GM10847 (cell line): ENCODE data around the gene S100PBP.

Source experiments
- POLR2A ChIP-seq: IDR thresholded peaks from 2 replicates; pipeline ENCODE4 v1.6.1; 2011; ENCODE audit not compliant: insufficient read length; ENCODE audit errors: extremely low read depth

S100PBP gene

DNA sequence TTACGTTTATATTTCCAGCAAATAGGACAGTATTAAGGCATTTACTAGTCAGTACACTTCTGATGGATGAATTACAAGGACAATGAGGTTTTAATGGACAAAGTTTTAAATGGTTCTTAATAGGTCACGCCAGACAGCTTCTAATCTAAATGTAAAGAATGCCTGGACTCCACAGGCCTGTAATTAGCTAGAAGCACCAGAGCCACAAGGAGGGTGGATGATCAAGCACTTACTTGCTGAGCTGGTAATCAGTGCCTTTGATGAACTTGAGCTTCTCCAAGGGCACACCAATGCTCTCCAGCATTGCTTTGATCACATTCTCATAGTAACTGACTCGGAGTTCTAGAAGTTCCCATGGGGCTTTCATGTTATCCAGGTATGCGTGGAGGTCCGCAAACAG, 7.1 kb upstream of the S100PBP start:
- TF ChIP-seq POLR2A: no peak

DNA sequence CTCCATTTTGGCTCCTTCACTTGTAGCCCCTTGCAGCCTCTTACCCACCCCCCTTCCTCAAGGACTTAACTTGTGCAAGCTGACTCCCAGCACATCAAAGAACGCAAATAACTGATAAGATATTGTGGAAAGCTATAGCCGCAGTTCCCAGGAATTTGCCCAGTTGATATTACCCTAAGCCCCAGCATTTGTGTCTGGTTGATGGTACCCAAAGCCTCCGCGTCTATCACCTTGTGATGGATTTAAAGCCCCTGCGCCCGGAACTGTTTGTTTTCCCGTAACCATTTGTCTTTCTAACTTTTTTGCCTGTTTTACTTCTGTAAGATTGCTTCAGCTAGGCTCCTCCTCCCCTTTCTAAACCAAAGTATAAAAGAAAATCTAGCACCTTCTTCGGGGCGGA, 6.2 kb upstream of the S100PBP start:
- no peak for TF ChIP-seq POLR2A

DNA sequence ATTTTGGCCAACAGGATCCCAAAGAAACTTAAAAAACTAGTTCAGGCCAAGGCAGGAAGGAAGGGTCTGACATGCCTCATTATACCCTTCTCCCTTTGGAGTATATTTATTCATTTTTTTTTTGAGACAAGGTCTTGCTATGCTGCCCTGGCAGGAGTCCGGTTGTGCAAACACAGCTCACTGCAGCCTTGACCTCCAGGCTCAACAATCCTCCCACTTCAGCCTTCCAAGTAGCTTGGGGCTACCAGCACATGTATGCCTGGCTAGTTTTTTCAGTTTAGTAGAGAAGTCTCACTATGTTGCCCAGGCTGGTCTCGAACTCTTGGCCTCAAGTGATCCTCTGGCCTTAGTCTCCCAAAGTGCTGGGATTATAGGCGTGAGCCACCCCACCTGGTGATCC, 5.5 kb upstream of the S100PBP start:
- TF ChIP-seq POLR2A: no peak

DNA sequence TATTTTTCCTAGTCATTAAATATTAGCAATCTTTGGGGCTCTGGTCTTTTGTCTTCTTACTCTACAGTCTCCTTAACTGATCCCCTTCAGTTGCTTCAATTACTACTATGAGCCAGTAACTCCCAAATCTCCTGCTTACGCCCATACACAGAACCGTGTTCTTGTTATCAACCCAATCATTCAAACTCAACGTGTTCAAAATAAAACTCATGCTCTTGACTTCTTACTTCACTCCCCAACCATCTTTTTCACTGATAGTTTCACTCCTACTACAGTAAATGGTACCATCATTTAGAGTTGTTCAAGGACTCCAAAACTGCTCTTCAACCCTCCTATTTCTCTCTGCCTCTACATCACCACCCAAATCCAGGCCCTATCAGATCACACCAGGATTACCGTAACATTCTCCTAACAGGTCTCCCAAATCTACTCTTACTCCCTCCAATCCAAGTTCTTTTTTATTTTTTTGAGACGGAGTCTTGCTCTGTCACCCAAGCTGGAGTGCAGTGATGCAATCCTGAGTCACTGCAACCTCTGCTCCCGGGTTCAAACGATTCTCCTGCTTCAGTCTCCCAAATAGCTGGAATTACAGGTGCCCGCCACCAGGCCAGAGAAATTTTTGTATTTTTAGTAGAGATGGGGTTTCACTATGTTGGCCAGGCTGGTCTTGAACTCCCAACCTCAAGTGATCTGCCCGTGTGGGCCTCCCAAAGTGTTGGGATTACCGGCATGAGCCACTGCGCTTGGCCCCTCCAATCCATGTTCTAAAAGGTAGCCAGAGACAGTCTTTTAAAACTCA, 3.3 kb upstream of the S100PBP start:
- no peak for TF ChIP-seq POLR2A

DNA sequence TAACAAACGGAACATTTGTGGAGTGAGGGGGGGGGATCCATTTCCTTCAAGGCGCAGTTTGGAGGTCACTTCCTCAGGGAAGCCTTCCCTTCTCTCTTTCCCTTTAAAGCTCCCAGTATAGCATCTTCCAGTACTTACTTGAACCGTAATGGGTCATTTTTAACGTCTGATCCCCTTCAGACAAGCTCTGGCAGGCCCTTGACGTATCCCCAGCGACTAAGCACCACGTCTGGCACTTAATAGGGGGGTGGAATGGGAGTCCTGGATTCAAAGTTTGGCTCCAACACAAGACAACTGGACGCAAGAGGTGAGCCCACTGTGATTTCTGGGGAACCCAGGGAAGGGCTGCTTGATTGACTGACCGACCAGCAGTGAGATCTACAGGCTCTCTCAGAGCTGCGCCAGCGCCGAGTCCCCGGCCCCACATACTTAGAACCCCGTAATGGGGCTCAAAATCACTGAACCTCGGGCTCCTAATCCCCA, 736 bp upstream of the S100PBP start:
- no peak for TF ChIP-seq POLR2A

DNA sequence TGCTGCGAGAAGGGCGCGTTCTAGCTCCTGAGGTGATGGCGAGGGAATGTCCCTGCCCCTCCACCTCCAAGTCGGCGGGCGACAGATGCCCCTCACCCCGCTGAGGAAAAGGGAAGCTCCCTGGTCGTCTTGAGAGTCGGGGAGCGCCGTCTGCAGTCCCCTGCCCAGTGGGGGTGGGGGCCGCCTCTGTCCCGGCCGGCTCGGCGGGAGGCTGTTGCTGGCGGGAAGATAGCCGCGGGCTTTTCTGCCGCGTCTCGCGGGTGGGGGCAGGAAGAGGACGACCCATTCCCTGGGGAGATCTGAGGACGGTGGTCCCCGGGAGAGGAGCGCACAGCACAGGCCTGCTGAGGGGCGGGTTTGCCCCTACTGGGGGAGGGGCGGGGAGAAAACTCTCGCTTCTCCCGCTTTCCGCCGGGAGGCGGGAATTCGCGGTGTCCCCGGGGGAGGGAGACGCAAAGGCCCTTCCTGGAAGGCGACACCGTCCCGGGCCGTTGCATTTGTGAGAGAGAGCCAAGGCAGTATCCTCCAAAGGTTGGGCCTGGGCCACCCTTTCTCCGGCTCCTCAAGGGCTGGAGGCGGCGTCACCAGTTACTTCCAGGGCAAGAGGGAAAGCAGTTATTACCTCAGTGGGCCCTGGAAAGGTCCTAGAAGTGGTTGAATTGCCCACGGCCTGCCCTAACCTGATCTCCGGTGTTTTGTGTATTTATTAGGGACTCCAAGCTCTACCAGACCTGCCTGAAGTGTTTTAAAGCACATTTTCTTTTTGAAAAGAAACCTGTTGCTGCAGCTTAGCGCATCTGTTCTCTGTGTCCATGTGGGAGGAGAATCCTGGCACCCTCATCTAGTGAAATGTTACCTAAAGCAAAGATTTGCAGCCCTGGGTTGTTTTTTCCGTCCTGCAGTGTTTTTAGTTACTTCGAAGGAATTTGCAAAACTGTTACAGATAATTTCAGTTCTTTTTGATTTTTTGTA, 648 bp downstream of the S100PBP start:
- no peak for TF ChIP-seq POLR2A

DNA sequence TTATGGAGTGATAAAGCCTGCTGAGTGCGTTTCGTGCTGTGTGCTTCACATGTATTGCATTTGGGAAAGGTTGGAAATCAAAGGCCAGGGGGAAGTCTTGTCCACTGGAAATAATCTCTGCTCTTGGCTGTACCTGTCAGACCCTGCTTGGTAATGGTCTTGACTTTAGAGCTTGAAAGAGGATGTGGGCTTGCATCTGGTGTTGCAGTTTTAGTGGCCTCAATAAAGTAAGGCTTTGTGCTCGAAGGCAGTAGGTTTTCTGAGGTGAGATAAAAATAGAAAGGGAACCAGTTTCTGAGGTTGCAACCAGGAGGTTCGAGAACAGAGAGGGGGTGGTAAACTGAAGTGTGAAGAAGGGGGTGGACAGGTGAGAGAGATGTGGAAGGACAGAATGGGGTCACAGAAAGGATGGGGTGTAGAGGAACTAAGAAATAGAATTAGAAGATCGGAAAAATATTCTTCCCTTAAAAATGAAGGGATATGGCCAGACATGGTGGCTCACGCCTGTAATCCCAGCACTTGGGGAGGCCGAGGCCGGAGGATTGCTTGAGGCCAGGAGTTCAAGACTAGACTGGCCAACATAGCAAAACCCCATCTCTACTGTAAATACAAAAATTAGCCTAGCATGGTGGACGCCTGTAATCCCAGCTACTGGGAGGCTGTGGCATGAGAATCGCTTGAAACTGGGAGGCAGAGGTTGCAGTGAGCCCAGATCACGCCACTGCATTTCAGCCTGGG, 1.5 kb downstream of the S100PBP start:
- TF ChIP-seq POLR2A: no peak

DNA sequence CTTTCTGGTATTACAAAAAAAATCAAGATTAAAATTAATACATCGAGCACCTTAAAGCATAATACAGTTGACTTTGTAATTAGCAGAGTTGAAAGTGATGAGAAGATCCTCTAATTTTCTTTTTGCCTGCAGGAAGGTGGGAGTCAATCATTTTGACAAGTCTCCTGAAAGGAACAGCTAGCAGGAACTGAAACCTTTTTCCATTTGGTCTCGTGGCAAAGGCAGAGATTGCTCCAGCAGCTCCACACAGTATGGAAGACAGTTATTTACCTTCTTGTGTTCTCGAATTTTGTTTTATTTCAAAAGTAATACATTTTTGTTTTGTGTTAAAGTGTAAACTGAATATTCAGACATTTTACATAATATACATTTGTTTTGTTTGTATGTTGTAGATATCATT, 7.7 kb downstream of the S100PBP start:
- no peak for TF ChIP-seq POLR2A

DNA sequence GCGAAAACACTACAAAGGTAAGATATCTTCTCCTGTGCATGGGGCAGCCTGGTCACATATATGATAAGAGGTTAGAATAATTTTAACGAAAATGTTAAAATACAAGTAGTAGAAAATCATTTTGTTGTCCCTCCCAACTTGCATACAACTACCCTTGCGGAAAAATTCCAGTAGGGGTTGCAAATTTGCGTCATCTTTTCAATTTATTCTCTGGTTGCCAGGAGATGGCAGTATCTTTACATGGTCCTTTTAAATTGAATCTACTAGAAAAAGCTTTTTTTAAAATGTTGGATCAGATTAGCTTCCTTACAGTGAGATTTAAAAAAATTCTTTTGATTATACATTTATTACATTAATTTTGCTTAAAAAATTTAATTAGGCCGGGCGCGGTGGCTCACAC, 10.9 kb downstream of the S100PBP start:
- TF ChIP-seq POLR2A: no peak

DNA sequence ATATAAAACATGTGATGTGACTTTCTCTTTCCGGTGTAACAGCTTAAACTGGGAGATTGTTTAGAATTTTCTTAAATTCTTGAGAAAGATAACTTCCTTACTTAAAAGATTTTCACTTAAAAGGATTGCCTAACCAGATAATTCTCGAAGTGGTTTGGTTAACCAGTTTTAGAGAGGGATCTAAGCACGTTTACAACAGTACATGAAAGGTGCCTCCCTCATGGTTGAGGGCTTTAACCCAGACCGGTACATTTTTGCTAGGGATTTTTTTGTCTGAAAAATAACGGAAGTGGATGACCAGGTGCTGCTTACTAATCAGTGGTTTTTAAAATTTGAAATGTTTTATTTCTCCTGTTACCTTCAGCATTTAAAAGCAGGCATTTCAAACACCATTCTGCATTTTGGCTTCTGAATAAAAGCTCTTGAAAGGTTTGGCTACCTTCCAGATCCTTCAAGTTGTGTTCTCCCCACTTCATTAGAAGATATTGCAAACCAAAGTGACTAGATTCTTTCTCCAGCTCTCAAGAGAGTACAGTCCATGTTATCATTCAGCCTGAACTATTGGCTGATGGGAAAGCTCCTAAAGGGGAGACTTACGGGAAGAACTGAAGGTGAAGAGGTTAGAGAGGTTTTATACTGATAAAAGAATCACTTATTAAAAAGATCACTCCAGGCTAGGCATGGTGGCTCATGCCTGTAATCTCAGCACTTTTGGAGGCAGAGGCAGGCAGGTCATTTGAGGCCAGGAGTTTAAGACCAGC, 12.8 kb downstream of the S100PBP start:
- TF ChIP-seq POLR2A: no peak

DNA sequence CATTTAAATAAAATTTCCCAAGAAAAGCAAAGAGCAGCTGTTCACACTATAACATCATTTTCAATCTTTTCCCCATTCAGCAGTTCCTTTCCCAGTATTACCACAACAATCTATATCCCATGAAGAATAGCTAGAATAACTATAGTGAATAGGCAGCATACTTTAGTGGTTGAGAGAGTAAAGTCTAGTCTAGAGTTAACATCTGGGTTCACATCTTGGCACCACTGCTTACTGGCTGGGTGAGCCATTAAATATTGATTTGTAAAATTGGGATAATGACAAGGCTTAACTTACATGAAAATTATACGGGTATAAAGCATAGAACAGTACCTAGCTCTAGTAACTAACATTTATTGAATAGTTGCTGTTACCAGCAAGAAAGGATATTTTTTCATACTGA, 14.4 kb downstream of the S100PBP start:
- TF ChIP-seq POLR2A: no peak

DNA sequence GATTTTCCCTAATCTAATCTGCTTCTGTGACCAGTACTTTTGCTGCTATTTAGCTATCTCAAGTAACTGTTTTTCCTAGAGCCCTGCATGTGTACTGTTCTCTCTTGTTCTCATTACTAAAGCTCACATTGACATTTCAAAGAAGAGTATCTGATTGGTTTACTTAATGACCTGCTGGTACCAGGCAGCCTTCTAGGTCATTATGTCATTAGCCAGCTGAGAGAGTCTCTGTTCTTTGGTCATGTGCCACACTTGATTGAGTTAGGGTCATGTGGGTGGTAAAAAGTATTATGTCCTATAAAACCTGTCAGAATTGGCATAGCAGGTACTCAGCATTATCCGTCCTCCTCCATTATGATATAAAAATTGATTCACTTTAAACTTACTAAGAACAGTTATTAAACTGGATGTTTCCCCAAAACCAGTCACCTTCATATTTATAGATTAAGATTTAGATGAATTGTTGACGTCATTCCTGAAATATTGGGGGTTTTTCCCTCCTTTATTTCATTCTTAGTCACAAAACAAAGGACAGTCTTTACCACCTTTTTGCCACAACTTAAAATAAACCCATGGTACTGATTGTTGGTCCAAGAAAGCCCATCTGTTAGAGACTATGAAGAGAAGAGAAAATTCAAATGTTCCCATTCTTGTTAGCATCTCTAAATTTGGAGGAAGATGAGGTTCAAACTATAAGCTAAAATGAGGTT, 31.1 kb downstream of the S100PBP start:
- TF ChIP-seq POLR2A: no peak

DNA sequence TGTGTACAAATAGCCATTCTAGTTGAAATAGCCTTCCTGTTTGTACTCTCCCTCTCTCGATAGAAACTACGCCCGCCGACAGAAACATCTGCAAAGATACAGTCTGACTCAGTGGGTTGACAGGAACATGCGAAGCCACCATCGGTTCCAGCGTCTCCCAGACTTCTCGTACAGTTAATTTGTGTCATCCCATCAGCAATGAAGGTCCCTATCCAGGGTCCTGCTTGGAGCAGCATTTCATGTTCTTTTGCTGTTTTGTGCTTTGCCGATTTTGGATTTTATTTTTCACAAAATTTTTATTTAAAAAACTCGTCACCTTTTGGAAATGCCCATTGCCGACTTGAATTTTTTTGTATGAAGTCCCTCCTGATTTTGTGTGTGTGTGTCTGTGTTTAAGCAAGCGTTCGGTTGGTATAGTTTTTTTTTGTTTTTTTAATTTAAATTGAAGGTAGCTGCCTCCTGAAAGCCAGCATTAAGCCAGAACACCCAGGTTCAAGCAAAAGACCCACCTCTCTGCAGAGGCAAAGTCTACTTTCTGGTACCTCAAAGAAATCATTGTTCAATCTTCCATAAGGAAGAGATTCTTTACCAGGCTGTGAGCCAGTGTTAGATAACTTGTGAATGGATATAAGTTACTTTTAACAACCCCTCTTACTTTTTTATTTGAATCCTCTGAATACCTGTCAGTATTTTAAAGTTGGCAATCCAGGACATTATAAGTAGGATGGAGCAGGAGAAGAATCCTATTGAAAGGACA, 38.6 kb downstream of the S100PBP start:
- TF ChIP-seq POLR2A: no peak
